Esophagus muscularis mucosa (tissue), 4 donors: ENCODE data around the gene DOCK3.

Experiments
- CTCF ChIP-seq, 3 experiments: fragments of 200-600 bp in 2 of 3; fragments of 450-650 bp in 1 of 3; sonication (generic) in 2 of 3; IDR thresholded peaks; one replicate each; pipeline ENCODE4 v1.5.1; 2017 to 2019; ENCODE audit warnings: antibody characterized with exemption in 3 of 3, mild to moderate bottlenecking in 2 of 3, moderate library complexity in 1 of 3
- EP300 ChIP-seq: sonication (generic); formaldehyde crosslinking; IDR thresholded peaks from one replicate; pipeline ENCODE4 v1.6.1; 2017; ENCODE audit warnings: antibody characterized with exemption
- POLR2A ChIP-seq: fragments of 450-650 bp; IDR thresholded peaks from one replicate; pipeline ENCODE4 v1.6.1; 2017; ENCODE audit warnings: antibody characterized with exemption, moderate library complexity, mild to moderate bottlenecking, low read depth
- POLR2AphosphoS5 ChIP-seq, 2 donors: sonication (generic); formaldehyde crosslinking; IDR thresholded peaks; one replicate each; pipeline ENCODE4 v1.6.1; 2017; ENCODE audit warnings: antibody characterized with exemption in 2 of 2

GRCh38 chr3:51371943-51372557 is 697.3 kb downstream of the DOCK3 start:
- peak; percentile 56 to 70 (median 69) for TF ChIP-seq CTCF (IDR thresholded peaks at IDR 0.05)
- TF ChIP-seq POLR2A: no peak
- TF ChIP-seq POLR2AphosphoS5 (IDR thresholded peaks at IDR 0.05): no peak
- no peak for TF ChIP-seq EP300
